NCI-H1694 treated with DMSO at 0.1 percent for 48 hours (cell line): ENCODE results near the gene FETUB.
"Not testable (repeated sequence)": the region's sequence is repeated elsewhere in the genome, so short reads cannot be mapped to it uniquely, and the experiment has no call there.

Experiments used
- DNase-seq: peaks from one replicate; lab custom pipeline; 2025; lab: John Stamatoyannopoulos, UW

The FETUB gene

GRCh38 chr3:186679151-186679550 lies 39.0 kb downstream of the FETUB start:
- DNase-seq: no peak

GRCh38 chr3:186680869-186681268 lies 40.7 kb downstream of the FETUB start:
- DNase-seq: no peak

GRCh38 chr3:186682812-186683211 lies 42.6 kb downstream of the FETUB start:
- no peak for DNase-seq

- DNase-seq: no peak
Observed at GRCh38 chr3:186683979-186684378, 43.8 kb downstream of the FETUB start.

GRCh38 chr3:186686475-186686874 lies 46.3 kb downstream of the FETUB start:
- not testable (repeated sequence) for DNase-seq

GRCh38 chr3:186687120-186687651 lies 47.0 kb downstream of the FETUB start:
- DNase-seq: no peak

GRCh38 chr3:186690304-186690703 lies 50.1 kb downstream of the FETUB start:
- DNase-seq: not testable (repeated sequence)

GRCh38 chr3:186691676-186692075 lies 51.5 kb downstream of the FETUB start:
- DNase-seq: no peak

- no peak for DNase-seq
Observed at GRCh38 chr3:186693843-186694242, 53.6 kb downstream of the FETUB start.

GRCh38 chr3:186694288-186695032 lies 54.3 kb downstream of the FETUB start:
- no peak for DNase-seq

GRCh38 chr3:186696522-186696921 lies 56.3 kb downstream of the FETUB start:
- DNase-seq: no peak

GRCh38 chr3:186697510-186697909 lies 57.3 kb downstream of the FETUB start:
- no peak for DNase-seq

- no peak for DNase-seq
Observed at GRCh38 chr3:186700267-186700666, 60.1 kb downstream of the FETUB start.

GRCh38 chr3:186702451-186702850 lies 62.3 kb downstream of the FETUB start:
- not testable (repeated sequence) for DNase-seq
